Right ventricle myocardium inferior (tissue), 1 donor: ENCODE data around the gene KCP. TPM values are rescaled to one million over a fixed set of nuclear protein-coding genes. Genes with fewer than 3 reads are reported as not detected.

Experiments
- ATAC-seq: fragments of 200-7000 bp; cut with Tn5 transposase; one replicate; pipeline ENCODE4 v1.9.1; 2020; ENCODE audit warnings: mild to moderate bottlenecking, moderate library complexity
- DNase-seq: peaks from one replicate; pipeline ENCODE4 v3.0.0; 2021; ENCODE audit errors: missing footprints
- intact Hi-C: fragments of 100-400 bp; cut with DNase I; formaldehyde crosslinking; loops from one replicate; pipeline ENCODE4 v1.11.0; 2022
- total RNA-seq: library from RNA; stranded (reverse); fragmentation: NEBNext Ultra II Directional; extraction: Animal tissue kit (Norgen Biotek cat#: 25700); gene quantifications from one replicate; pipeline ENCODE4 v1.2.1, GENCODE V29; 2021
- donor health status: DM: no; HTN: yes; CAD: no; lungs with severe emphysema.

The KCP gene
- total RNA-seq, 1 donor from 2014 or later, result 0.11 TPM

DNA sequence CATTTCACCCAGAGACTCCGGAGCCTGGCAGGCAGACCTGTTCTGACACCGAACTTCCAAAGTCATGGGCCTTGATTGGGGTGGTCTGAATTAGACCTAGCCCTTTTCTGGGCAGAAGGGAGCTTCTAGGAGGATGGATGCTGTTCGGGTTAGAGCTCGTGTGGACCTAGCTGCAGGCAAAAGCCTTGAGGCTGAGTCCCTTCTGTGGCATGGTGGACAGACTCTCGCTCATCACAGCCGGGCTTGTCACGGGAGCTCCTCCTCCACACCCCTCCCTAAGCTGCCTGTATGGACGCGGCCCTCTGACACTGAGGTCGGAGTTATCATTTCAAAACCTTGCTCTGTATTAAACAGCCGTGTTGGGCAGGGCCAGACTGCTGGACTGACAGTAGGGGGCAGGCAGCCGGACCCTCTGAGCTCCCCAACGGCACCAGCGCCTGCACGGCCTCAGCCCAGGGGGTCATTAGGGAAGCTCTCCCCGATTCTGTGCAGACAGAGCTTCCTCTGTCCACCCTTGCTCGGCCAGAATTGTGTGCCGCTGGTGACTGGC, 29.4 kb upstream of the KCP start:
- no peak for DNase-seq
- peak; percentile 24 for ATAC-seq
- intact Hi-C loops, result no loop called here

DNA sequence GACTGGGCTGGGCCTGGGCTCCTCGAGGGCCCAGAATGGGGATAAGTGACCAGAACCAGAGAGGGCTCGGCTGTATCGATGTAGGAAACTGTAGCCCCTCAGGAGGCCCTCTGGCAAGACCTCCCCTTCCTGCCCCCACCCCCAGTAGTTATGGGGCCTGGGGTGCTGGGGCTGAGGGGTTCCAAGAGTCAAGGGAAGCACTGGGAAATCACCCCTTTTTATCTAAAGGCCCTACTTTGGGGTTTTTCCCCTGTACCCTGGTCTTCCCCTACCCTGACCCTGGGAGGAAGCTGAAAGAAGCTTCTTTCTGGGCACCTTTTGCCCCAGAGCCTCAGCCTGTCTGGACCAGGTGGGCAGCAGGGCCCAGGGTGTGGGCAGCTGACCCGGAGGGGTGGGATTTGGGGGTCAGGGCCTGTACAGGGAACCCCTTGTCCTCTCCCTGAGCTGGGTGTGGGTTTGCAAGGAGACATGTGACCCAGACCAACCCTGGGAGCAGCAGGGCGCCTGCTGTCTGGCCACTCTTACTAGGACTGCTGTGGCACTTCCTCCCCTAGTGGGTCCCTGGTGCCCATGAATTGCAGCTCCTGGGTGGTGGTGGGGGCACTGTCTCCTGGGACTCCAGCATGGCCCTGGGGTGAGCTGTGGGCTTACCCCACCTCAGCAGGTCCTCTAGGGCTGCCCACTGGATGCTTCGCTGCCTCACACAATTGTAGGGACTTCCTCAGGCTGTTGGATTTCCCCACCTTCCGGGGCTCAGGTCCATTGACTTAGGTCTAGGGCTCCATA, 28.8 kb upstream of the KCP start:
- intact Hi-C loops, result no loop called here
- DNase-seq, result no peak
- ATAC-seq, result peak; percentile 45

DNA sequence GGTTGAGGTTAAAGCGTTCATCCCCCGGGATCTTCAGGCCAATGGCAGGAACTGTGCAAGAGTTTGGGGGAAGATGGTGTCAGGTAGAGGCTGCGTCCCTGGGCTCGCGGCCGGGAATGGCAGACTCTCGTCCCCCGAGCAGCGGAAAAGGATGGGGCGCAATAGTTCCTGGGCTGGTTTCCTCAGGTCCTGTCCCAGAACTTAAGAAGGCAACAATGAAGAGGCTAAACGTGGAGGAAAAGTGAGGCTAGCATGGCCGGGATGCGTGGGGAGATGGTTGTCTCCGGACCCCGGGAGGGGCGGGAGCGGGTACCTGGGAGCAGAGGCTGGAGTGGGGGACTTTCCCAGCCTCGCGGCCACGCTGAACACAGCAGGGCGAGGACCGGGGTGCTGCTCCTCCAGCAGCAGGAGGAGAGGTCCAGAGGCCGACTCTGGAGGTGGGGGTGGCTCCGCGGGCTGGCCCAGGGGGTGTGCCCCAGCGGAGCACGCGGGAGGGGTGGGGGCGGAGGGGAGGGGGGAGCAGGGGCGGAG, 28.1 kb upstream of the KCP start:
- intact Hi-C loops, result no loop called here
- peak; percentile 16 for ATAC-seq
- no peak for DNase-seq

DNA sequence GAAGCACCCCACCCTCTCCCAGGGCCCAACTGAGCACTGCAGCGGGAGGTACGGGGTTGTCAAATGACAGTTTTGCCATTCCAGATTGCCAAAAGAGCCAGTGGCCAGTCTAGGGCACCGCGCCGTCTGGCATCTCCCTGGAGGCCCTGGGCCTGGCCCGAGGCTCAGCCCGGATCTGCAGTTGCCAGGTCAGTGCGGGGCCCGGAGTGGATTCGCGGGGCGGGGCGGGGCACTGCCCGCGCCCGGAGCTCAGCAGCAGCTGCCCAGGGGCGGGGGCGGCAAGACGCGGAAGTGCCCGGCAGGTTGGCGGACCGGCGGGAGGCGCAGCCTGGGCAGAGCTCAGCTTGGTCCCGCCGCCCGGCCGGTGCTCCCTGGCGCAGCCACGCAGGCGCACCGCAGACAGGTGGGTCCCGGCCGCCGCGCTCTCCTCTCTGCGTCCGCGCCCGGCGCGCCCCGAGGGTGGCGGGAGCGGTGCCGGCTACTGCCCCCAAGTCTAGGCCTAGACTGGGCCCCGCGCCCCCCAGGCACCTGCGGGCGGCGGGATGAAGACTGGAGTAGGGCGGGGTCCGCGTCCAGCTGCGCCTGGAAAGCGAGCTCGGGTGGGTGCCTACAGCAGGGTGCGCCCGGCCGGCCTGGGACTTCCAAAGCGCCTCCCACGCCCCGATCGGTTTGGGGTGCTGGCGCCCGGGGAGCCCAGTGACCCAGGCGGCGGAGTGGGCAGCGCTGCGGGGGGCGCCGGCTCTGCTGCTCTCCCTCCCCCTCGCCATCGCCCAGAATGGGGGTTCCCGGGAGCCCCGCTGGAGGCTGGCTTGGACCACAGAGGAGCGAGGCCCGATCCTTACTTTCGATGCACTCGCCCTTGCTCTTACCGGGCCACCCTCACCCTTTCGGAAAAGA, 27.4 kb upstream of the KCP start, which contains the start of gene IRF5:
IRF5 (plus strand) TSS at position 281 of the 897 bp plus-strand sequence. CDS start 4,155 bp downstream, outside the sequence.
- intact Hi-C loops, result no loop called here
- peak; percentile 42 for ATAC-seq
- peak; percentile 88 for DNase-seq

DNA sequence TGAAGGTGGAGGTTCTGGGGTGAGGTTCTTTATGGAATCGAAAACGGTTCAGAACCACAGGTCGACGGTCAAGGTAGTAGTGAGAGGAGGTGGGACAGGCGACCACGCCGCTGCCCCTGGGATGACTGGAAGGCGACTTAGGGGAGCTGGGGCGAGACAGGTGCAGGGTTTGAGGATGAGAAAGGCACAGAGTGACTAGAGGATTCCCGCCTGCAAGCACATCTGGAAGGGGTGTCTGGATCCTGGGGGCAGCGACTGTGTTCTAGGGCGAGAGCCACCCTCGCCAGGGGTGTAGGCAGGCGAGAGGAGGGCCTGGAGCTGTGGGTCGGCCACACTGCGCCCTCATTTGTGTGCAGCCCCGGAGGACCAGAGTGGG, 26.8 kb upstream of the KCP start:
- ATAC-seq (no peak), DNase-seq (no peak)
- intact Hi-C loops, result no loop called here

DNA sequence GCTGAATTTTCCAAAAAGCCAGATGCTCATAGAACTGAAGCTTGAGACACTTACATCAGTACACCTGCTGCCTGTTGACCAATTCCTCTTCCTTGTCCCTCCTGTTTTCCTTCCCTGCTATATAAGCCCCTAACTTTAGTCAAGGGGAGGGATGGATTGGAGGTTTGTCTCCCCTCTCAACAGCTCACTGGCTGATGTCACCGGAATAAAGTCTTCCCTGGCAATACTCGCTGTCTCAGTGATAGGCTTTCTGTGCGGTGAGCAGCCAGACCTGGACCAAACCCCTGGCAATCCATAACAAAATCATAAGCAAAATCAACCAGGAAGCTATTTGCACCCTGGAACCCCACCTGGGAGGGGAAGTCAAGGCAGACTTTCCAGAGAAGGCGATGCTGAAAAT, 26.3 kb upstream of the KCP start:
- no peak for ATAC-seq
- intact Hi-C loops, result no loop called here
- DNase-seq, result no peak

DNA sequence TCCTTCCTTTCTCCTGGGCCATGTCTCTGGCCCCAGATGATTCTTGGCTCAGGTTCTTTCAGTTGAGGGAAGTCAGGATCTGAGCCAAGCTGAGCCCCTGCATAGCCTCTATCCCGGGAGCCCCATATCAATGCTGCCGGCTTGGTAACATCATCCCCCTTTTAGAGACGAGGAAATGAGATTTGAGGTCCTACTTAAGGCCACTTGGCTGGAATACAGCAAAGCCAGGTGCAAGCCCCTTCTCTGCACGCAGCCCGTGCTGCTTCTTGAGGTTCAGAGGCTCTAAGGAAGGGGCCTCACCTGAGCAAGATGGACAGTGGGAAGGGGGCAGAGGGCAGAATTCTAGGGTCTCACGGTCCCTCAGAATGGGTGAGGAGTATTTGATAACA, 24.8 kb upstream of the KCP start:
- DNase-seq (peak; percentile 27), ATAC-seq (no peak)
- intact Hi-C loops, result no loop called here

DNA sequence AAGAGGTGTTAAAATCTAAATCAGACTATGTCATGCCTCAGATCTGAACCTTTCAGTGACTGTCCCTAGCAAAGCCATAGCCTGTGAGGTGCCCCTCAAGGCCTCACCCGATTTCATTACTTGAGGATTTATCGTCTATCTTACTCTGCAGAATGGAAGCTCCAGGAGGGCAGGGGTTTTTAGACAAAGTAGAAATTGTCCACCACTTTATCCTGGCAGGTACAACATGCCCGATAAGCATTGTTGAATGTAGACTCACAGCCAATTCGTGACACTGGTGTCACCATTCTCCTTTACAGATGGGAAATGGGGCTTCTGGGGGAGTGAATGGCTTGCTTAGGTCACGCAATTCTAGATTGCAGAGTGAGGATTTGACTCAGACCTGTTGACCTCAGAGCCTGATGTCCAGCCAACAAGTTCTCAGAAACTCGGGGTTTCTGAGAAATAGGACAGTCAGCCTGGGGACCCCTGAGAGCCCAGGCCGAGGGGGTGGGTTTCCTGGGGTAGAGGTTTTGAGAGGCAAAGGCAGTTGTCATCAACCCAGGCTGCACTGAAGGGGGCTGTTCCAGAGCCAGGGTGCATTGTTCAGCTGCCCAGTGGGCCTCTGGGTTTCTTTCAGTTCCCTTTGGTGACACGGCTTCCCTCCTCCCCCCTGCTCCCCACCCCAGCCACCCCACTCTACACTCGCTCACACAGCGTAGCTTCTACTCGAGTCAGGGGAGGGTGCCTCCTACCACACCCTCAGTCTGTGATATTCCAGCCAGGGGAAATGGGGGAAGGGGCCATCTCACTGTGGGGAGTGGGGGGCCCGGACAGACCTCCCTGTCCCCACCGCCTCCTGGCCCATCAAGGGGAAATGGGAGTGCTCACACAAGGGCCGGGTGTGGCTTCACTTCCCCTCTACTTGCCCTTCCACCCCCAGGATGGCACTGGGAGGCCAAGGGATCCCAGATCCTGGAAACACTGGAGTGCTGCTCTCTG, 24.1 kb upstream of the KCP start:
- intact Hi-C loops, result no loop called here
- DNase-seq (peak; percentile 56), ATAC-seq (peak; percentile 25)

DNA sequence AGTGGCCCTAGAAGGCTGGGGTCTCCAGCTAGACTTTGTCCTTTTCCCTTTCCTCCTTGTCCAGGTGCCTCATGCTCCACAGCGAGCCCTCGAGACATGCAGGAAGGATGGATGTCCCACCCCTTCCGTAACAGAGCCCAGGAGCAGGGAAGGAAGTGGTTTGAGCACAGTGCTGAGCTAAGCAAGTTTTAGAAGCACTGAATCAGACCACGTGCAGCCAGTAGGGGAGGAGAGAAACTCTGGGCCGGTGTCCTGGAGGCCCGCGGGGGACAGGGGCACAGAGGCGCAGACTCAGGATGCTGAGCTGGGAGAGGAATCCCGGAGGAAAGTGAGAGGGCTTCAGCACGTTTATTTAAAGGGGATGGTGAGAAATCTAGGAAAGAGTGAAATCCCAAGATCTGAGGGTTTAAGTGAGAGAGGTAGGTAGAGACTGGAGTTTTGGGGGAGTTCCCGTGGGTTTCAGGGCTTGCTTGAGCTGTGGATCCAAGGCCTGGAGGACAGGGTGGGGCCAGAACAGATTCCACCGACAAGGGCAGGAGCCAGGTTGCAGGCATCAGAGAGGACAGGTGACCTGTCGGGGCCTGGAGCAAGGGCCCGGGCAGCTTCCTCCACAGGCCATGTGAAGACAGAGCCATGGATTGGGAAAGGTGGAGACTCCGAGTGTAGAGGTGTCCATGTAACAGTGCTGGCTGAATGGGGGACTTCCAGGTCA, 22.8 kb upstream of the KCP start:
- ATAC-seq, result peak; percentile 61
- intact Hi-C loops, result no loop called here
- peak; percentile 62 for DNase-seq

DNA sequence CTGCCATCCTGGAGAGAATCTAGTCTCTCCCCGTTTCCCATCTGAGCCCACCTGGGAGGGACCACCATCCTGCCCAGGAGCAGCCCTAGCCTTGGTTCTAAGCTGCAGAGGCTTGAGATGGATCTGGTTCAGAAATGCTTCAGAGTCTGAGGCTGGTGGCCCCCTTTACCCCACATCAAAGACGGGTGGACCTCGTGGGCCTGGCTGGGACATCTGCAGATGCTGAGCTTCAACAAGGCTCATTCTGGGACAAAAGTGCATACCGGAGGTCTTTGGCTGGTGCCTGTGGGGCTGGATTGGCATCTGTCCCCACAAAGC, 22.3 kb upstream of the KCP start:
- intact Hi-C loops, result no loop called here

DNA sequence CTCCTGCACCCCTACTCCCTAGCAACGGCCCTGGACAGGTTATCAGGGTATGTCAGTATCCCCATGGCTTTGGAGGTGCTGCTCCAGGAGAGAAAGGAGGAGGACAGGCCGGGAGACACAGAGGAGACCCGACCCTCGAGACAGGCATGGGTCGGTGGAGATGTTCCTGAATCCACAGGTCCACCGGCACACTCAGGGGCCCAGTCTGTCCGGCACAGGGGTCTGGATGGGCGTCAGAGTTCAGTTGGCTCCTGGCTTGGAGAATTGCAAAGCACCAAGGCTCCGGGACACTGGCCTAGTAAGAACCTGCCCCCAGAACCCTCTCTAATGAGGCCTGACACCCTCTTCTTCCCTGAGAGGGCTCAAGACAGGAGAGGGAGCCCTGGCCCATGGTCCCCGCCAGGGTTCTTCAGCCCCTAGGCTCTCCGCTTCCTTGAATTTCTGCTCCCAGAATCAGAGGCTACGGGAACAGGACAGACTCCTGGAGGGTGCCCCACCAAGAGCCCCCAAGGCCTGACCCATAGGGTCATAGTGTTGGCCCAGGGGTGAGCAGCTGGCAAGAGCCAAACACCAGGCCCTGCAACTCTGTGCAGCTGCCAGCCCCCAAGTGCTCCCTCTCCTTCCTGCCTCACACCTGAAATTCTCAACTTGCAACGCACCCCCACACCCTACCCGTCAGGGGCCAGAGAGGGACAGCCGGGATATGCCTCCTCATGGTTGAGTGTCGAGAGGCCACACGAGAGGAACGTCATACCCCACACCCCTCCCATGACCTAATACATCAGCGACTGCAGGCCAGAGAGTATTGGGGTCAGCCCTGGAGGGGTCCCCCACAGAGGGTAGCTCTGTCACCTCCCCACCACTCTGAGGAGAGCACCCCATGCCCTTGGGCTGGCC, 21.7 kb upstream of the KCP start:
- DNase-seq (peak; percentile 45), ATAC-seq (no peak)
- intact Hi-C loops, result no loop called here

More for the DNA sequence above, 22.3 kb upstream of the KCP start:
- ATAC-seq (no peak), DNase-seq (no peak)

DNA sequence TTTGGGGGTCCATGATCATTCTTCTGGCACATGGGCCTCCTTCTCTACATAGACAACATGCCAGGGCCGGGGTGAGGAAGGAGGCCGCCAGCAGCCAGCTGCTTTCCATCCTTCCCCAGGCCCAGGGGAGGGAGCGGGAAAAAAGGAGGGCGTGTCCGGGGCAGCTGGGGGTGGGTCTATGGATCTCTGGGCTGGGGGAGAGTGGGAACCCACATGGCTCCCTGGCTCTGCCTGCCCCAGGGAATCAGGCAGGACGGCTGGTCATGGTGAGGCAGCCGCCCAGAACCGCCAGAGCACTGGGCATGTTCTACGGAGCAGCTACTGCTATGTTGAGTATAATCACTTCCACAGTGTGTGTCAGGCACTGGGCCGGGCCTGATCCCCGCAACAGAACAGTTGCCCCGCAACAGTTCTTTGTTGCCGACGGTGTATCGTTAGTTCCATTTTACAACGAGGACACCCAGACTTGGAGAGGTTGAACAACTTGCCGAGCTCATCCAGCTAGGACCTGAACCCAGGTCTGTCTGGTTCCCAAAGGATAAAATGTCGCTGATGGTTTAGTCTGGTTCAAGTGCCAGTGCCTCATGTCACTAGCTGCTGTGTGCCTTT, 20.8 kb upstream of the KCP start:
- DNase-seq, result peak; percentile 34
- no peak for ATAC-seq
- intact Hi-C loops, result no loop called here

DNA sequence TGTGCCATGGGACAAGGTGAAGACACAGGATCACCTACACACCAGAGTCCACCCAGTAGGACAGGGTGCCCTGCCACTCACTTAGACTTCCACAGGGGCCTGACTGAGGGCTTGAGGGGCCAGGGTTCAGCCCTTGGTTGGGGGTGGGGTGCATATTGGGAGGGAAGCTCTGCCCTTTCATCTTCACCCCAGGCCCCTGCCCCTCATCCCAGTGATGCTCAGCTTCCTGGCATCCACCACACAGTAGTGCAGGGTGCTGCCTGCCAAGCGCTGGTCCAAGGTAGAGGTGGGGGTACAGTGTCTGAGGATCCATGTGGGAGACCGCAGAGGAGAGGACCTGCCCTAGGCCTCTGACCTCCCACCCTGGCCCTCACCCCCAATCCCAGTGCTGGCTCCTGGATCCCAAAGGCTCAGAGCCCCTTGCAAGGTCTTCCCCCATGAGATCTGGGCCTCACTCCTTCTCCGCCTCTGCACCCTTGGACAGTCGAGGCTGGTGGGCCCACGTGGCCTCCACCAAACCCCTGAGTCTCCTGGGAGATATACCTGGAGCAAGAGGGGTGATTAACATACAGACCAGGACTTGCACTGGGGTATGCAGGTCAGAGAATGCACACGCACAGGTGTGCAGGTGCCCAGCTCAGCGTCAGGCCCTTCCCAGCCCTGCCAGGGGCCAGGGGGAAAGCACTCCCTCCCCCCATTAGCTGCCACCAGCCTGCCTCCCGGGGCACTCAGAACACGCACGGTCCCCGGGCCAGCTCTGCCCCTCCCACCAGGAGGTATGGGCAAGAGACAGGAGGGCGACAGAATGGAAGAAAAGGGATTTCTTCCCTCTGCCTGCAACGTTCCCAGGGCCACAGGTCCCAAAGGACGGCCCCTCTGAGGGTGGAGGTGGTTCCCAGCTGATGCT, 18.6 kb upstream of the KCP start:
- intact Hi-C loops, result no loop called here
- DNase-seq, result peak; percentile 55

DNA sequence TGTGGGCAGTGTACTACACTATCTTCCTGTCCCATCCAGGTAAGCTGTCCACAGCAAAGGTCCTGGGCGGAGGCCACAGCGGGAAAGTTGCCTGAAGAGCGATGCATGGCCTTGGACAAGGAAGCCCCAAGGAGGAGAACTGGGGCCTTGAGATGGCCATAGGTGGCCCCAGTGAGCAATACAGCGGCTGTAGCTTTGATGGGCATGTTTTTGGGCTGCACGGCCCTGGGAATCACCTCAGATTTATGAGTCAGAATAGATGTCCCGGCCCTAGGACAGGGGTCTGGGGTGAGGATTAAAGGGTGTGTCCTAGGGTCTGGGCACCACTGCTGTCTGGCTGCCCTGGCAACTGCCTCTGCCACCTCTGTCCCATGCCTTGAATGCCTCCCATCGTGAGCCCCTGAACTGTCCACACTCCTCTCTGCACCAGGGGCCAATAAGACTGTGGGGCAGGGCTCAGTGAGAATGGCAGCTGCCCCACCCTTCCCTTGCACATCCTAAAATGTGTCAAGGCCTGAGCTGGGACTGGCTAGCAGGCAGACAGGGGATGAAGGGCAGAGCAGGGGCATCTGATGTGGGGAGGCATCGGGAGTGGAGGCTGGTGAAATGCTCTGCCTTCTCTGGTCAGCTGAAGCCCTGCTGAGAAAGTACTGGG, 17.8 kb upstream of the KCP start:
- ATAC-seq (no peak), DNase-seq (peak; percentile 20)
- intact Hi-C loops, result no loop called here

More for the DNA sequence above, 18.6 kb upstream of the KCP start:
- ATAC-seq, result no peak
